KOPT-K1 (cell line): ENCODE measurements around the gene ORAI3.

ENCODE experiments used
- H3K27ac ChIP-seq: fragments of 200-600 bp; sonication (generic); 2 replicates; pipeline ENCODE4 v1.5.1; 2016; ENCODE audit warnings: antibody characterized with exemption, mild to moderate bottlenecking, low read depth, low read length; ENCODE audit not compliant: poor library complexity, severe bottlenecking
- H3K36me3 ChIP-seq: fragments of 200-600 bp; sonication (generic); 2 replicates; pipeline ENCODE4 v1.5.1; 2017; ENCODE audit warnings: antibody characterized with exemption, mild to moderate bottlenecking, low read length, moderate library complexity; ENCODE audit not compliant: insufficient read depth
- H3K9me3 ChIP-seq: fragments of 200-600 bp; sonication (generic); 2 replicates; pipeline ENCODE4 v1.5.1; 2017; ENCODE audit warnings: antibody characterized with exemption, low read length, mild to moderate bottlenecking; ENCODE audit not compliant: insufficient read depth, poor library complexity, severe bottlenecking

The ORAI3 gene

GRCh38 chr16:30966033-30966619 is 17.3 kb downstream of the ORAI3 start:
- peaks cover 99% of the 10 kb centered on the region for H3K36me3 ChIP-seq

GRCh38 chr16:30967795-30968194 is 18.9 kb downstream of the ORAI3 start:
- H3K36me3 ChIP-seq: peaks cover 99% of the 10 kb centered on the region
- H3K9me3 ChIP-seq: no peaks in the 10 kb centered on the region

More at GRCh38 chr16:30966033-30966619, 17.3 kb downstream of the ORAI3 start:
- Histone ChIP-seq H3K27ac (no peak overlapping the region), H3K9me3 (no peaks in the 10 kb centered on the region)

GRCh38 chr16:30969246-30969842 is 20.5 kb downstream of the ORAI3 start:
- H3K27ac ChIP-seq: no peak overlapping the region
- H3K36me3 ChIP-seq: peaks cover 99% of the 10 kb centered on the region
- no peaks in the 10 kb centered on the region for H3K9me3 ChIP-seq

More at GRCh38 chr16:30967795-30968194, 18.9 kb downstream of the ORAI3 start:
- no peak overlapping the region for H3K27ac ChIP-seq

GRCh38 chr16:30971298-30971697 is 22.4 kb downstream of the ORAI3 start:
- Histone ChIP-seq H3K27ac (no peak overlapping the region), H3K9me3 (no peaks in the 10 kb centered on the region), H3K36me3 (peaks cover 99% of the 10 kb centered on the region)

GRCh38 chr16:30972872-30973271 is 24.0 kb downstream of the ORAI3 start:
- Histone ChIP-seq H3K27ac (no peak overlapping the region), H3K36me3 (peaks cover 99% of the 10 kb centered on the region), H3K9me3 (no peaks in the 10 kb centered on the region)

GRCh38 chr16:30974348-30974747 is 25.5 kb downstream of the ORAI3 start:
- Histone ChIP-seq H3K9me3 (no peaks in the 10 kb centered on the region), H3K36me3 (peaks cover 99% of the 10 kb centered on the region), H3K27ac (no peak overlapping the region)

GRCh38 chr16:30976486-30976885 is 27.6 kb downstream of the ORAI3 start:
- peaks cover 100% of the 10 kb centered on the region for H3K36me3 ChIP-seq
- no peaks in the 10 kb centered on the region for H3K9me3 ChIP-seq
- no peak overlapping the region for H3K27ac ChIP-seq

- Histone ChIP-seq H3K27ac (no peak overlapping the region), H3K9me3 (no peaks in the 10 kb centered on the region), H3K36me3 (peaks cover 100% of the 10 kb centered on the region)
Observed at GRCh38 chr16:30977502-30977901, 28.6 kb downstream of the ORAI3 start.

GRCh38 chr16:30979170-30980022 is 30.5 kb downstream of the ORAI3 start:
- Histone ChIP-seq H3K36me3 (peaks cover 100% of the 10 kb centered on the region), H3K9me3 (no peaks in the 10 kb centered on the region), H3K27ac (no peak overlapping the region)

GRCh38 chr16:30980023-30980371 is 31.1 kb downstream of the ORAI3 start:
- H3K36me3 ChIP-seq: peaks cover 100% of the 10 kb centered on the region
- H3K27ac ChIP-seq: no peak overlapping the region
- H3K9me3 ChIP-seq: no peaks in the 10 kb centered on the region

- peaks cover 98% of the 10 kb centered on the region for H3K36me3 ChIP-seq
- no peak overlapping the region for H3K27ac ChIP-seq
- no peaks in the 10 kb centered on the region for H3K9me3 ChIP-seq
Observed at GRCh38 chr16:30980434-30980833, 31.6 kb downstream of the ORAI3 start.

- no peak overlapping the region for H3K27ac ChIP-seq
- peaks cover 98% of the 10 kb centered on the region for H3K36me3 ChIP-seq
- H3K9me3 ChIP-seq: no peaks in the 10 kb centered on the region
Observed at GRCh38 chr16:30980959-30981358, 32.1 kb downstream of the ORAI3 start.

- H3K36me3 ChIP-seq: peaks cover 85% of the 10 kb centered on the region
- no peak overlapping the region for H3K27ac ChIP-seq
Observed at GRCh38 chr16:30982548-30983288, 33.9 kb downstream of the ORAI3 start.

GRCh38 chr16:30983289-30983889 is 34.5 kb downstream of the ORAI3 start:
- Histone ChIP-seq H3K27ac (no peak overlapping the region), H3K9me3 (no peaks in the 10 kb centered on the region), H3K36me3 (peaks cover 79% of the 10 kb centered on the region)

More at GRCh38 chr16:30982548-30983288, 33.9 kb downstream of the ORAI3 start:
- H3K9me3 ChIP-seq: no peaks in the 10 kb centered on the region
